HEK293 (cell line): ENCODE measurements around the gene C2orf78.
A peak's percentile ranks its signal among the peaks of the same experiment; 100 is the strongest.

Experiments
- CTCF ChIA-PET: fragments of 350-600 bp; formaldehyde crosslinking; extraction: SDS; loops from one replicate; lab custom pipeline; 2021; ENCODE audit warnings: antibody characterized with exemption; lab: Yijun Ruan, JAX
- POLR2A ChIA-PET: fragments of 300-600 bp; formaldehyde crosslinking; extraction: SDS; loops from one replicate; lab custom pipeline; 2020; ENCODE audit warnings: antibody characterized with exemption, inconsistent platforms; lab: Yijun Ruan, JAX
- H3K27ac ChIP-seq: fragments of 200-500 bp; sonication (Bioruptor generic); 2 replicates; pipeline ENCODE4 v1.5.1; 2014; ENCODE audit warnings: low read depth, low read length, control low read depth, inconsistent platforms; ENCODE audit errors: extremely low read depth
- H3K36me3 ChIP-seq, 2 experiments: fragments of 200-500 bp in 1 of 2; sonication (Bioruptor generic) in 1 of 2; 1 replicate in 1 of 2; 2 replicates in 1 of 2; pipeline ENCODE4 v1.5.1; 2014 to 2017; ENCODE audit warnings: inconsistent platforms in 2 of 2, low read length in 2 of 2; ENCODE audit not compliant: control insufficient read depth in 2 of 2, insufficient read depth in 1 of 2
- H3K4me1 ChIP-seq: fragments of 200-500 bp; sonication (Bioruptor generic); 2 replicates; pipeline ENCODE4 v1.5.1; 2014; ENCODE audit warnings: mild to moderate bottlenecking, low read length, inconsistent platforms; ENCODE audit not compliant: control insufficient read depth, insufficient read depth
- H3K4me3 ChIP-seq: 2 replicates; pipeline ENCODE4 v1.5.1; 2011; ENCODE audit warnings: low read depth, mild to moderate bottlenecking, control low read depth, low read length, moderate library complexity
- H3K9me3 ChIP-seq: fragments of 200-500 bp; sonication (Bioruptor generic); 2 replicates; pipeline ENCODE4 v1.5.1; 2014; ENCODE audit warnings: low read depth, low read length, inconsistent platforms; ENCODE audit not compliant: control insufficient read depth, insufficient read depth
- HOXA7 ChIP-seq: sonication (generic); formaldehyde crosslinking; IDR thresholded peaks from 2 replicates; pipeline ENCODE4 v1.8.1; 2022; ENCODE audit warnings: missing genetic modification reagents, borderline replicate concordance
- KLF7 ChIP-seq: fragments of 450-650 bp; formaldehyde crosslinking; IDR thresholded peaks from 2 replicates; pipeline ENCODE4 v1.5.1; 2016; ENCODE audit warnings: missing biosample characterization, missing genetic modification characterization, borderline replicate concordance
- MZF1 ChIP-seq: fragments of 450-650 bp; formaldehyde crosslinking; IDR thresholded peaks from 2 replicates; pipeline ENCODE4 v1.5.1; 2017; ENCODE audit warnings: missing biosample characterization, missing genetic modification characterization, borderline replicate concordance
- PRDM1 ChIP-seq: fragments of 450-650 bp; formaldehyde crosslinking; IDR thresholded peaks from 2 replicates; pipeline ENCODE4; 2016; ENCODE audit warnings: missing biosample characterization, missing genetic modification characterization
- TRIM28 ChIP-seq: IDR thresholded peaks from 2 replicates; pipeline ENCODE4 v1.6.1; 2011; ENCODE audit warnings: low read length, control low read depth, borderline replicate concordance
- YY2 ChIP-seq: fragments of 450-650 bp; formaldehyde crosslinking; IDR thresholded peaks from 2 replicates; pipeline ENCODE4 v1.5.1; 2016; ENCODE audit warnings: missing biosample characterization, missing genetic modification characterization
- ZEB2 ChIP-seq: fragments of 450-650 bp; formaldehyde crosslinking; IDR thresholded peaks from 2 replicates; pipeline ENCODE4 v1.5.1; 2016; ENCODE audit warnings: missing biosample characterization, missing genetic modification characterization
- ZFP37 ChIP-seq: fragments of 450-650 bp; formaldehyde crosslinking; IDR thresholded peaks from 2 replicates; pipeline ENCODE4 v1.5.1; 2016; ENCODE audit warnings: missing biosample characterization, missing genetic modification characterization
- ZNF112 ChIP-seq: fragments of 450-650 bp; formaldehyde crosslinking; IDR thresholded peaks from 2 replicates; pipeline ENCODE4 v1.5.0; 2017; ENCODE audit warnings: missing biosample characterization, missing genetic modification characterization
- ZNF19 ChIP-seq: fragments of 450-650 bp; formaldehyde crosslinking; IDR thresholded peaks from 2 replicates; pipeline ENCODE4; 2016; ENCODE audit warnings: missing biosample characterization, missing genetic modification characterization, low read depth
- ZNF366 ChIP-seq: fragments of 450-650 bp; formaldehyde crosslinking; conservative IDR thresholded peaks from 2 replicates; pipeline ENCODE4 v1.5.1; 2016; ENCODE audit warnings: missing biosample characterization, missing genetic modification characterization
- ZNF48 ChIP-seq: fragments of 450-650 bp; formaldehyde crosslinking; IDR thresholded peaks from 2 replicates; pipeline ENCODE4 v1.5.1; 2016; ENCODE audit warnings: missing biosample characterization, missing genetic modification characterization
- ZNF555 ChIP-seq: fragments of 450-650 bp; formaldehyde crosslinking; conservative IDR thresholded peaks from 2 replicates; pipeline ENCODE4 v1.5.1; 2017; ENCODE audit warnings: missing biosample characterization, mild to moderate bottlenecking, missing genetic modification characterization, inconsistent platforms
- ZNF558 ChIP-seq: fragments of 450-650 bp; formaldehyde crosslinking; IDR thresholded peaks from 2 replicates; pipeline ENCODE4 v1.5.1; 2016; ENCODE audit warnings: missing biosample characterization, missing genetic modification characterization
- ZNF585B ChIP-seq: fragments of 450-650 bp; formaldehyde crosslinking; IDR thresholded peaks from 2 replicates; pipeline ENCODE4 v1.5.1; 2016; ENCODE audit warnings: missing biosample characterization, missing genetic modification characterization
- ZNF664 ChIP-seq: fragments of 450-650 bp; formaldehyde crosslinking; IDR thresholded peaks from 2 replicates; pipeline ENCODE4 v1.5.1; 2016; ENCODE audit warnings: missing biosample characterization, missing genetic modification characterization
- ZNF670 ChIP-seq: fragments of 450-650 bp; formaldehyde crosslinking; IDR thresholded peaks from 2 replicates; pipeline ENCODE4 v1.5.1; 2016; ENCODE audit warnings: missing biosample characterization, missing genetic modification characterization, low read depth
- ZNF747 ChIP-seq: fragments of 450-650 bp; formaldehyde crosslinking; IDR thresholded peaks from 2 replicates; pipeline ENCODE4 v1.5.1; 2016; ENCODE audit warnings: missing biosample characterization, missing genetic modification characterization
- ZNF768 ChIP-seq: fragments of 450-650 bp; formaldehyde crosslinking; IDR thresholded peaks from 2 replicates; pipeline ENCODE4 v1.5.1; 2018; ENCODE audit warnings: missing biosample characterization, mild to moderate bottlenecking, missing genetic modification characterization
- ZNF785 ChIP-seq: fragments of 450-650 bp; formaldehyde crosslinking; IDR thresholded peaks from 2 replicates; pipeline ENCODE4 v1.5.1; 2016; ENCODE audit warnings: missing biosample characterization, missing genetic modification characterization
- ZXDB ChIP-seq: fragments of 450-650 bp; formaldehyde crosslinking; IDR thresholded peaks from 2 replicates; pipeline ENCODE4 v1.5.1; 2016; ENCODE audit warnings: missing biosample characterization, missing genetic modification characterization
- TF ChIP-seq, protein P1 (sequence below): fragments of 450-650 bp; formaldehyde crosslinking; IDR thresholded peaks from 2 replicates; pipeline ENCODE4 v1.5.1; 2016; ENCODE audit warnings: missing biosample characterization, missing genetic modification characterization
- TF ChIP-seq, protein P2 (sequence below): fragments of 450-650 bp; formaldehyde crosslinking; IDR thresholded peaks from 2 replicates; pipeline ENCODE4 v1.5.1; 2017; ENCODE audit warnings: missing biosample characterization, missing genetic modification characterization

The C2orf78 gene

DNA sequence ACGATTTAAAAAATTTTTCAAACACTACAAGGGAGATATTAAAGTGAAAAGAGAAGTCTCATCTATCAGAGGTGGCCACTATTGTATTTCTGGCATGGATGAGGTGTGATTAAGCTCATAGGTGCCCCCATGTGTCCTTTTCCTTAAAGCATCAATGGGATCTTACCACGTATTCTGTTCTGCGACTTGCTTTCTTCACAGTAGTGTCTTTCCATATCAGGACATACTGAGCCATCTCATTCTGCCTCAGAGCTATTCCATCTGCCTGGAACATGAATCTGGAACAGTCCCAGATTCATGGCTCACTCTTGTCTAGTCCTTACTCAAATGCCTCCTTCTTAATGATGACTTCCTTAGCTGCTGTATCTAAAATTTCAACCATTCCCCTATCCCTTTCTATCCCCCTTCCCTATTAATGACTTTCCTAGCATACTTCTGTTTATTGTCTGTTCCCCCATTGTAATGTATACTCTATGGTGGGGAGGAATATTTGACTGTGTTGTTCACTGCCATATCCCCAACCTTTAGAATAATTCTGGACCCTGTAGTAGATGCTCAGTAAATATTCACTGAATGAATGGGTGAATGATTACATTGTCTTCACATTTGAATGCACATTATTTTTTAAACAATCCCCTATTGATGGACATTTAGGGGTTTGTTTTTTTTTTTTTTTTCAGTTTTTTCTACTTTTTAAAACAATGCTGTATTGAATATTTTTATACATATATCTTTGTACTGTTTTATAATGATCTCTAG lies 55.8 kb downstream of the C2orf78 start:
- H3K36me3 ChIP-seq: peaks cover 19 to 78% of the 10 kb centered on the region in 2 experiments
- H3K4me3 ChIP-seq: no peak overlapping the region
- ChIA-PET POLR2A (interaction anchor here (2.1 kb wide), 1 partner anchor 11 kb away, joined by 8 read pairs; the partner anchor contains the start of gene STAMBP), CTCF (interaction anchor here (0.6 to 2.9 kb wide), 4 partner anchors 12 to 129 kb away, joined by 5 to 20 read pairs (median 8); partner anchors contain the start of gene STAMBP)
- TF ChIP-seq ZXDB (tag by site-specific recombination) (no peak), HOXA7 (no peak), MZF1 (tag by site-specific recombination) (peak; percentile 76; the same call in 1 of the 2 replicates), ZNF112 (tag by site-specific recombination) (no peak), ZNF664 (tag by site-specific recombination) (peak; percentile 70; the same call in 1 of the 2 replicates)
- no peaks in the 10 kb centered on the region; the same call in 1 of the 2 replicates for H3K4me1 ChIP-seq
- H3K9me3 ChIP-seq: no peaks in the 10 kb centered on the region
- H3K27ac ChIP-seq: no peak overlapping the region

GRCh38 chr2:73841912-73842738 lies 58.1 kb downstream of the C2orf78 start:
- no peaks in the 10 kb centered on the region for H3K9me3 ChIP-seq
- H3K4me3 ChIP-seq: no peak overlapping the region
- ChIA-PET CTCF (interaction anchor here (0.6 to 3.7 kb wide), 4 partner anchors 11 to 303 kb away, joined by 3 to 10 read pairs (median 3); no protein-coding TSS in a partner anchor), POLR2A (no interaction called here)
- TF ChIP-seq ZNF747 (tag by site-specific recombination) (no peak), ZEB2 (no peak), PRDM1 (tag by site-specific recombination) (no peak), ZNF585B (tag by site-specific recombination) (no peak), ZNF768 (tag by site-specific recombination) (no peak), ZNF785 (tag by site-specific recombination) (no peak)
- TF ChIP-seq, protein P1, sequence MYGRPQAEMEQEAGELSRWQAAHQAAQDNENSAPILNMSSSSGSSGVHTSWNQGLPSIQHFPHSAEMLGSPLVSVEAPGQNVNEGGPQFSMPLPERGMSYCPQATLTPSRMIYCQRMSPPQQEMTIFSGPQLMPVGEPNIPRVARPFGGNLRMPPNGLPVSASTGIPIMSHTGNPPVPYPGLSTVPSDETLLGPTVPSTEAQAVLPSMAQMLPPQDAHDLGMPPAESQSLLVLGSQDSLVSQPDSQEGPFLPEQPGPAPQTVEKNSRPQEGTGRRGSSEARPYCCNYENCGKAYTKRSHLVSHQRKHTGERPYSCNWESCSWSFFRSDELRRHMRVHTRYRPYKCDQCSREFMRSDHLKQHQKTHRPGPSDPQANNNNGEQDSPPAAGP (tag by site-specific recombination): no peak
- TF ChIP-seq, all 188 proteins: peak for 0
- H3K36me3 ChIP-seq: peaks cover 38 to 82% of the 10 kb centered on the region in 2 experiments
- no peaks in the 10 kb centered on the region; the same call in 1 of the 2 replicates for H3K4me1 ChIP-seq
- no peak overlapping the region for H3K27ac ChIP-seq

- ChIA-PET CTCF (interaction anchor here (0.7 to 3.7 kb wide), 2 partner anchors 16 to 302 kb away, joined by 3 to 10 read pairs; no protein-coding TSS in a partner anchor), POLR2A (no interaction called here)
- Histone ChIP-seq H3K9me3 (no peaks in the 10 kb centered on the region), H3K4me3 (no peak overlapping the region), H3K36me3 (peaks cover 41 to 86% of the 10 kb centered on the region in 2 experiments), H3K4me1 (no peaks in the 10 kb centered on the region; the same call in 1 of the 2 replicates), H3K27ac (no peak overlapping the region)
- TF ChIP-seq ZNF366 (tag by site-specific recombination) (no peak), ZNF48 (tag by site-specific recombination) (no peak), KLF7 (tag by site-specific recombination) (no peak), TRIM28 (no peak), YY2 (tag by site-specific recombination) (no peak), ZNF670 (no peak), MZF1 (tag by site-specific recombination) (no peak), ZNF555 (no peak), ZNF19 (tag by site-specific recombination) (no peak), ZFP37 (no peak), ZNF747 (tag by site-specific recombination) (no peak), ZNF558 (tag by site-specific recombination) (no peak)
- TF ChIP-seq, protein P2, sequence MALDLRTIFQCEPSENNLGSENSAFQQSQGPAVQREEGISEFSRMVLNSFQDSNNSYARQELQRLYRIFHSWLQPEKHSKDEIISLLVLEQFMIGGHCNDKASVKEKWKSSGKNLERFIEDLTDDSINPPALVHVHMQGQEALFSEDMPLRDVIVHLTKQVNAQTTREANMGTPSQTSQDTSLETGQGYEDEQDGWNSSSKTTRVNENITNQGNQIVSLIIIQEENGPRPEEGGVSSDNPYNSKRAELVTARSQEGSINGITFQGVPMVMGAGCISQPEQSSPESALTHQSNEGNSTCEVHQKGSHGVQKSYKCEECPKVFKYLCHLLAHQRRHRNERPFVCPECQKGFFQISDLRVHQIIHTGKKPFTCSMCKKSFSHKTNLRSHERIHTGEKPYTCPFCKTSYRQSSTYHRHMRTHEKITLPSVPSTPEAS (tag by site-specific recombination): no peak
These were observed 58.7 kb downstream of the C2orf78 start for GRCh38 chr2:73842739-73843019.
